DOHH2 (cell line): ENCODE measurements around the gene GMDS.

Source experiments
- H3F3A ChIP-seq: fragments of 200-600 bp; sonication (generic), shearing (Covaris generic); 2 replicates; pipeline ENCODE4 v1.6.0; 2016; ENCODE audit warnings: antibody characterized with exemption, mild to moderate bottlenecking; ENCODE audit not compliant: control insufficient read depth, insufficient read depth
- H3K27ac ChIP-seq: fragments of 200-600 bp; sonication (generic); 2 replicates; pipeline ENCODE4 v1.5.1; 2014; ENCODE audit warnings: low read depth, mild to moderate bottlenecking, low read length, moderate library complexity
- H3K27me3 ChIP-seq: fragments of 200-600 bp; sonication (generic); 2 replicates; pipeline ENCODE4 v1.6.1; 2014; ENCODE audit warnings: mild to moderate bottlenecking, low read length, mixed read lengths; ENCODE audit not compliant: control insufficient read depth
- H3K36me3 ChIP-seq: fragments of 200-600 bp; sonication (generic); 2 replicates; pipeline ENCODE4 v1.6.1; 2014; ENCODE audit warnings: mild to moderate bottlenecking, low read length, moderate library complexity, mixed read lengths; ENCODE audit not compliant: control insufficient read depth
- H3K4me1 ChIP-seq: fragments of 200-600 bp; sonication (generic); 2 replicates; pipeline ENCODE4 v1.6.1; 2014; ENCODE audit warnings: mild to moderate bottlenecking, low read length, mixed read lengths; ENCODE audit not compliant: control insufficient read depth
- H3K4me2 ChIP-seq: fragments of 200-600 bp; sonication (generic); 2 replicates; pipeline ENCODE4 v1.6.0; 2014; ENCODE audit warnings: mild to moderate bottlenecking, low read length, moderate library complexity
- H3K4me3 ChIP-seq: fragments of 200-600 bp; sonication (generic); 2 replicates; pipeline ENCODE4 v1.5.1; 2014; ENCODE audit warnings: mild to moderate bottlenecking, low read length, mixed read lengths
- H3K79me2 ChIP-seq: fragments of 200-600 bp; sonication (generic); 2 replicates; pipeline ENCODE4 v1.6.1; 2014; ENCODE audit warnings: mild to moderate bottlenecking, low read length, mixed read lengths; ENCODE audit not compliant: control insufficient read depth
- H3K9me2 ChIP-seq: fragments of 200-600 bp; sonication (generic); replicated peaks from 2 replicates; pipeline ENCODE4 v1.6.1; 2014; ENCODE audit warnings: mild to moderate bottlenecking, low read length, mixed read lengths; ENCODE audit not compliant: control insufficient read depth
- H3K9me3 ChIP-seq: fragments of 200-600 bp; sonication (generic); 2 replicates; pipeline ENCODE4 v1.6.1; 2014; ENCODE audit warnings: antibody characterized with exemption, low read length, mixed read lengths; ENCODE audit not compliant: control insufficient read depth, insufficient read depth
- H4K20me1 ChIP-seq: fragments of 200-600 bp; sonication (generic); 2 replicates; pipeline ENCODE4 v1.6.0; 2014; ENCODE audit warnings: low read depth, mild to moderate bottlenecking, antibody characterized with exemption, low read length, moderate library complexity; ENCODE audit not compliant: control insufficient read depth, insufficient read depth
- EZH2phosphoT487 ChIP-seq: fragments of 200-600 bp; sonication (generic); IDR thresholded peaks from 2 replicates; pipeline ENCODE4 v1.6.1; 2017; ENCODE audit warnings: borderline replicate concordance, mild to moderate bottlenecking, antibody characterized with exemption, low read length, moderate library complexity, mixed read lengths
- TF ChIP-seq, protein P1 (sequence below): fragments of 200-600 bp; sonication (generic); IDR thresholded peaks from one replicate; pipeline ENCODE4 v1.5.1; 2014; ENCODE audit warnings: antibody characterized with exemption, mild to moderate bottlenecking, low read depth, low read length; ENCODE audit not compliant: poor library complexity, severe bottlenecking

Gene GMDS

DNA sequence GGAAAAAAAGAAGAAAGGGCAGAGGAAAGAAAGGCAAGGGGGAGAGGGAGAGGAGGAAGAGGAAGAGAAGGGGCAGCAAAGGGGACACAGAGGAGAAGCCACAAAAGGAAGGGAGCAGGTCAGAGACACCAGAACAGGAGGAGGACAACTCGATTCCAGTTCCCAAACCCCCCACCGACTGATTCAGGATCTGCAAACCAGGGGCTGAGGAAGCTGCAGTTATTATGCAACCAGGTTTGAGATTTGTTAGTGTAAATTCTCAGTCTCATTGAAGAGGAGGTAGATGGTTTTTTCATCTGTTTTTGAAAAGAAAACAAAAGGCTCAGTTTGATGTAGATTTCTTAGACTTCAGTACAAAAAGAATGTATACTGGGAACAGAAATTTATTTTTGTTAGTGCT lies 432.9 kb downstream of the GMDS start:
- no peak for TF ChIP-seq EZH2phosphoT487
- TF ChIP-seq, protein P1, sequence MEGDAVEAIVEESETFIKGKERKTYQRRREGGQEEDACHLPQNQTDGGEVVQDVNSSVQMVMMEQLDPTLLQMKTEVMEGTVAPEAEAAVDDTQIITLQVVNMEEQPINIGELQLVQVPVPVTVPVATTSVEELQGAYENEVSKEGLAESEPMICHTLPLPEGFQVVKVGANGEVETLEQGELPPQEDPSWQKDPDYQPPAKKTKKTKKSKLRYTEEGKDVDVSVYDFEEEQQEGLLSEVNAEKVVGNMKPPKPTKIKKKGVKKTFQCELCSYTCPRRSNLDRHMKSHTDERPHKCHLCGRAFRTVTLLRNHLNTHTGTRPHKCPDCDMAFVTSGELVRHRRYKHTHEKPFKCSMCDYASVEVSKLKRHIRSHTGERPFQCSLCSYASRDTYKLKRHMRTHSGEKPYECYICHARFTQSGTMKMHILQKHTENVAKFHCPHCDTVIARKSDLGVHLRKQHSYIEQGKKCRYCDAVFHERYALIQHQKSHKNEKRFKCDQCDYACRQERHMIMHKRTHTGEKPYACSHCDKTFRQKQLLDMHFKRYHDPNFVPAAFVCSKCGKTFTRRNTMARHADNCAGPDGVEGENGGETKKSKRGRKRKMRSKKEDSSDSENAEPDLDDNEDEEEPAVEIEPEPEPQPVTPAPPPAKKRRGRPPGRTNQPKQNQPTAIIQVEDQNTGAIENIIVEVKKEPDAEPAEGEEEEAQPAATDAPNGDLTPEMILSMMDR, result no peak

DNA sequence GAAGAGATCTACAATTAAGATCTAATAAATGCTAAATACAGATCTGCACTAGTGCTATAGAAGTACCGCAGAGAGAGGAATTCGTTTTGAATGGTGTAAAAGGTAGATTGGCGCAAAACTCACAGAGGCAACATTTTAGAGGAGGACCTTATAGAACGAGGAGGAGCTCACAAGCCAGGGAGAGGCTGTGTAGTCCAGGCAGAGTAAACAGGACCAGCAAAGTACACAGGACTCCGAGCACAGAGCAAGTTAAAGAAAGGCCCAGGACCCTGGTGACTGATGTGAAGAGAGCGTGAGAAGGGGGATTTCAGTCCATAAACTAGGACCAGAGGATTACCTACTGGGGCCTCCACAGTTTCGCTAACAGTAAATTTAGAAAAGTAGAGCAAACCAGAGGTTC lies 433.4 kb downstream of the GMDS start:
- Histone ChIP-seq H3F3A (no peaks in the 10 kb centered on the region), H3K4me1 (peaks cover 8% of the 10 kb centered on the region), H3K4me2 (no peak overlapping the region), H4K20me1 (no peaks in the 10 kb centered on the region), H3K27ac (no peak overlapping the region), H3K4me3 (no peak overlapping the region), H3K79me2 (no peaks in the 10 kb centered on the region), H3K27me3 (no peaks in the 10 kb centered on the region), H3K9me2 (no peaks in the 10 kb centered on the region), H3K9me3 (no peaks in the 10 kb centered on the region), H3K36me3 (no peaks in the 10 kb centered on the region)
- TF ChIP-seq, protein P1, result no peak
- no peak for TF ChIP-seq EZH2phosphoT487

More for the DNA sequence above, 432.9 kb downstream of the GMDS start:
- no peaks in the 10 kb centered on the region for H3K27me3 ChIP-seq
- no peaks in the 10 kb centered on the region for H3K9me2 ChIP-seq
- H3K4me2 ChIP-seq, result no peak overlapping the region
- no peaks in the 10 kb centered on the region for H3K36me3 ChIP-seq
- no peak overlapping the region for H3K27ac ChIP-seq
- no peaks in the 10 kb centered on the region for H3K9me3 ChIP-seq
- H4K20me1 ChIP-seq, result no peaks in the 10 kb centered on the region
- H3K4me1 ChIP-seq, result peaks cover 8% of the 10 kb centered on the region
- H3F3A ChIP-seq, result no peaks in the 10 kb centered on the region
- H3K79me2 ChIP-seq, result no peaks in the 10 kb centered on the region
- no peak overlapping the region for H3K4me3 ChIP-seq

DNA sequence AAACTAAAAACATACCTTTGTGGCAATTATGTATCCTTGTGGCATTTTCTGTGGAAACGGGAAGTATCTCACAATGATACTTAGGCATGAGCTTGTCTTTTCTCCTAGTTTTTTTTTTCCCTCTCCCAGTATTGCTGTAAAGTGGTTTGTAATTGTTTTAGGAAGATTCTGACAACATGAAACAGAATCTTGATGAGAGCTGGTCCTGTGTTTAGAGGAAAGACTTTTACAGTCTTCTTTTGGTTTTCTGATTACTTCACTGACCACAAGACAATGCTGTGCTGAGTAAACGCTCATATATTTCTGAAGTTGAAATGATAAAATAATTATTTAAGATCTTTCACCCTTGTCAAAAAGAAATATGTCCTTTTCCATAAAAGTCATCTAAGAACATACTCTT lies 434.5 kb downstream of the GMDS start:
- Histone ChIP-seq H3K9me2 (no peaks in the 10 kb centered on the region), H3K9me3 (no peaks in the 10 kb centered on the region), H4K20me1 (no peaks in the 10 kb centered on the region), H3K27ac (no peak overlapping the region), H3K36me3 (no peaks in the 10 kb centered on the region), H3K4me1 (peaks cover 8% of the 10 kb centered on the region), H3K4me2 (no peak overlapping the region), H3K27me3 (no peaks in the 10 kb centered on the region), H3K4me3 (no peak overlapping the region), H3K79me2 (no peaks in the 10 kb centered on the region), H3F3A (no peaks in the 10 kb centered on the region)
- TF ChIP-seq, protein P1, result no peak
